Stomach (tissue), 4 donors: Measurements from ENCODE around the gene KLHL40.

ENCODE experiments used
- POLR2A ChIP-seq, 4 donors: fragments of 450-650 bp; IDR thresholded peaks; one replicate each; pipeline ENCODE4 v1.6.1; 2016; ENCODE audit warnings: antibody characterized with exemption in 4 of 4, control low read depth in 2 of 4, mild to moderate bottlenecking in 1 of 4, moderate library complexity in 1 of 4
- POLR2AphosphoS5 ChIP-seq, 3 donors: sonication (generic); formaldehyde crosslinking; IDR thresholded peaks; one replicate each; pipeline ENCODE4 v1.6.1; 2016; ENCODE audit warnings: antibody characterized with exemption in 3 of 3
- TF ChIP-seq, protein P1 (sequence below), 7 experiments: fragments of 450-650 bp in 4 of 7; fragments of 200-600 bp in 3 of 7; sonication (generic) in 3 of 7; IDR thresholded peaks; one replicate each; pipeline ENCODE4 v1.5.1; 2016 to 2019; ENCODE audit warnings: antibody characterized with exemption in 7 of 7, control low read depth in 2 of 7, mild to moderate bottlenecking in 1 of 7

DNA sequence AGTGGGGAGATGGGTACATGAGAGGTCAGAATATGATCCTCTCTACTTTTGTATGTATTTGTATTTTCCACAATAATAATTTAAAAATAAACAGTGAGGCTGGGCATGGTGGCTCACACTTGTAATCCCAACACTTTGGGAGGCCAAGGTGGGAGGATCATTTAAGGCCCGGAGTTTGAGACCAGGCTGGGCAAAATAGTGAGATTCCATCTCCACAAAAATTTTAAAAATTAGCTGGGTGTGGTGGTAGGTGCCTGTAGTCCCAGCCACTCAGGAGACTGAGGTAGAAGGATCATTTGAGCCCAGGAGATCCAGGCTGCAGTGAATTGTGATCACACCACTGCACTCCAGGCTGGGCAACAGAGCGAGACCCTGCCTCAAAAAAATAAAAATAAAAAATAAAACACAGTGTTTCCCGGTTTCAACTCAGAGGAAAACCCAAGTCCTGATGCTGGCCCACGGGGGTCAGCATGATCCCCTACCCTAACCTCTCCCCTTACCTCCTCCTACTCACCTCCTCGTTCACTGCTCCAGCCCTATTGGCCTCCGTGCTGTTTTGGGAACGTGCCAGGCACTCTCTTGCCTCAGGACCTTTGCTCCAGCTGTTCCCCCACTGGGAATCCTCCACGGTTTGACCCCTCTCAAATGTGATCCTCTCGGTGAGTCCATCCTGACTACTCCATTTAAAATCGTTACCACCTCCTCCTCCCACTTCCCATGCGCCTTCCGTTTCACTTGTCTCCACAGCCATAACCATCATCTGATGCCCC, 2.9 kb upstream of the KLHL40 start:
- TF ChIP-seq, protein P1, sequence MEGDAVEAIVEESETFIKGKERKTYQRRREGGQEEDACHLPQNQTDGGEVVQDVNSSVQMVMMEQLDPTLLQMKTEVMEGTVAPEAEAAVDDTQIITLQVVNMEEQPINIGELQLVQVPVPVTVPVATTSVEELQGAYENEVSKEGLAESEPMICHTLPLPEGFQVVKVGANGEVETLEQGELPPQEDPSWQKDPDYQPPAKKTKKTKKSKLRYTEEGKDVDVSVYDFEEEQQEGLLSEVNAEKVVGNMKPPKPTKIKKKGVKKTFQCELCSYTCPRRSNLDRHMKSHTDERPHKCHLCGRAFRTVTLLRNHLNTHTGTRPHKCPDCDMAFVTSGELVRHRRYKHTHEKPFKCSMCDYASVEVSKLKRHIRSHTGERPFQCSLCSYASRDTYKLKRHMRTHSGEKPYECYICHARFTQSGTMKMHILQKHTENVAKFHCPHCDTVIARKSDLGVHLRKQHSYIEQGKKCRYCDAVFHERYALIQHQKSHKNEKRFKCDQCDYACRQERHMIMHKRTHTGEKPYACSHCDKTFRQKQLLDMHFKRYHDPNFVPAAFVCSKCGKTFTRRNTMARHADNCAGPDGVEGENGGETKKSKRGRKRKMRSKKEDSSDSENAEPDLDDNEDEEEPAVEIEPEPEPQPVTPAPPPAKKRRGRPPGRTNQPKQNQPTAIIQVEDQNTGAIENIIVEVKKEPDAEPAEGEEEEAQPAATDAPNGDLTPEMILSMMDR (IDR thresholded peaks at IDR 0.05), result no peak
- TF ChIP-seq POLR2AphosphoS5 (IDR thresholded peaks at IDR 0.05) (no peak), POLR2A (IDR thresholded peaks at IDR 0.05) (no peak)
